K562 (cell line): Measurements from ENCODE around the gene ZFAND2A. TPM values are rescaled to one million over a fixed set of nuclear protein-coding genes. Genes with fewer than 3 reads are reported as not detected.

Experiments used
- ATF1 ChIP-seq, 2 experiments: fragments of 450-650 bp in 1 of 2; IDR thresholded peaks; 2 replicates each; pipeline ENCODE4 v1.6.1; 2016; ENCODE audit warnings: missing compliant biosample characterization in 1 of 2, missing genetic modification characterization in 1 of 2
- ATF2 ChIP-seq: sonication (generic); formaldehyde crosslinking; IDR thresholded peaks from 2 replicates; pipeline ENCODE4 v1.8.1; 2022; ENCODE audit warnings: missing genetic modification reagents
- ATF7 ChIP-seq: fragments of 450-650 bp; IDR thresholded peaks from 2 replicates; pipeline ENCODE4 v1.7.1; 2014; ENCODE audit warnings: mild to moderate bottlenecking, moderate library complexity
- CCNT2 ChIP-seq: IDR thresholded peaks from 2 replicates; pipeline ENCODE4 v1.6.1; 2011; ENCODE audit warnings: borderline replicate concordance, low read depth, mild to moderate bottlenecking, moderate library complexity, mixed read lengths, low read length; ENCODE audit not compliant: insufficient read length; ENCODE audit errors: extremely low read depth
- CEBPB ChIP-seq: fragments of 450-650 bp; IDR thresholded peaks from 2 replicates; pipeline ENCODE4 v1.6.1; 2016; ENCODE audit warnings: missing genetic modification characterization, missing compliant biosample characterization
- DDX20 ChIP-seq: fragments of 450-650 bp; IDR thresholded peaks from 2 replicates; pipeline ENCODE4 v1.6.1; 2016; ENCODE audit warnings: missing genetic modification characterization, low read depth, mild to moderate bottlenecking, missing compliant biosample characterization, moderate library complexity
- EP300 ChIP-seq: IDR thresholded peaks from 2 replicates; pipeline ENCODE4 v1.6.1; 2012; ENCODE audit warnings: low read length, improper control_type of control experiment
- EZH2 ChIP-seq: IDR thresholded peaks from 2 replicates; pipeline ENCODE4 v1.6.1; 2012; ENCODE audit warnings: low read depth, mild to moderate bottlenecking, inconsistent platforms, low read length, borderline replicate concordance
- FOSL1 ChIP-seq: fragments of 200-800 bp; sonication (Bioruptor generic); conservative IDR thresholded peaks from 2 replicates; pipeline ENCODE4 v1.6.1; 2016; ENCODE audit warnings: missing genetic modification characterization, missing compliant biosample characterization
- JUN ChIP-seq, 2 experiments: sonication (generic) in 1 of 2; formaldehyde crosslinking in 1 of 2; IDR thresholded peaks; 2 replicates each; pipeline versions ENCODE4 v1.6.1 to v1.8.0; 2012 to 2022; ENCODE audit warnings: borderline replicate concordance in 2 of 2, mild to moderate bottlenecking in 2 of 2, improper control_type of control experiment in 1 of 2, low read depth in 1 of 2, low read length in 1 of 2, missing genetic modification reagents in 1 of 2
- MCM7 ChIP-seq, 2 experiments: fragments of 450-650 bp; IDR thresholded peaks; 2 replicates each; pipeline ENCODE4 v1.6.1; 2016 to 2018
- MIER1 ChIP-seq: fragments of 450-650 bp; IDR thresholded peaks from 2 replicates; pipeline ENCODE4 v1.6.1; 2016; ENCODE audit warnings: antibody characterized with exemption, mild to moderate bottlenecking, low read depth
- NKRF ChIP-seq: fragments of 450-650 bp; IDR thresholded peaks from 2 replicates; pipeline ENCODE4 v1.6.1; 2016; ENCODE audit warnings: borderline replicate concordance
- RHOXF2B ChIP-seq: fragments of 250-450 bp; sonication (Bioruptor Pico); conservative IDR thresholded peaks from 2 replicates; pipeline ENCODE4 v1.5.1; 2021
- RUNX1 ChIP-seq: sonication (generic); IDR thresholded peaks from 2 replicates; pipeline ENCODE4 v1.6.1; 2016; ENCODE audit warnings: antibody characterized with exemption, low read depth
- SIRT6 ChIP-seq: IDR thresholded peaks from one replicate; pipeline ENCODE4 v1.6.1; 2012; ENCODE audit warnings: low read depth, mild to moderate bottlenecking, control low read depth, inconsistent platforms, low read length, moderate library complexity
- SP1 ChIP-seq: sonication (generic); formaldehyde crosslinking; IDR thresholded peaks from 2 replicates; pipeline ENCODE4 v1.8.1; 2022; ENCODE audit warnings: mild to moderate bottlenecking, missing genetic modification reagents
- TAL1 ChIP-seq: fragments of 450-650 bp; IDR thresholded peaks from 2 replicates; pipeline ENCODE4 v1.6.1; 2016; ENCODE audit warnings: mild to moderate bottlenecking
- TGIF2 ChIP-seq: sonication (generic); formaldehyde crosslinking; IDR thresholded peaks from 2 replicates; pipeline ENCODE4 v1.8.1; 2022; ENCODE audit warnings: mild to moderate bottlenecking, missing genetic modification reagents, moderate library complexity
- ZBTB26 ChIP-seq: fragments of 450-650 bp; formaldehyde crosslinking; IDR thresholded peaks from 2 replicates; pipeline ENCODE4 v1.4.0; 2022; ENCODE audit warnings: missing genetic modification characterization
- ZNF124 ChIP-seq: sonication (generic); formaldehyde crosslinking; IDR thresholded peaks from 2 replicates; pipeline ENCODE4 v1.8.1; 2022; ENCODE audit warnings: missing genetic modification reagents
- ZNF696 ChIP-seq: fragments of 250-450 bp; sonication (Bioruptor Pico); conservative IDR thresholded peaks from 2 replicates; pipeline ENCODE4 v1.4.0; 2020; ENCODE audit warnings: mild to moderate bottlenecking, moderate library complexity
- polyA plus RNA-seq, 8 experiments: library from polyadenylated mRNA; depleted of rRNA in 4 of 8; stranded (reverse) in 5 of 8; unstranded in 3 of 8; fragments of >200 nt; fragmentation: Nextera tagmentation in 2 of 8; fragmentation: Illumina TruSeq in 1 of 8; extraction: Ambion mirVana in 2 of 8; extraction: Trizol in 1 of 8; gene quantifications; 2 replicates each; pipeline versions ENCODE4 v1.2.1 to v1.2.3, GENCODE V29; 2011 to 2014; ENCODE audit warnings: inconsistent platforms in 1 of 8, missing spikeins in 1 of 8
- total RNA-seq, 7 experiments: library from RNA; depleted of rRNA in 6 of 7; stranded (reverse); fragments of >200 nt in 6 of 7; fragmentation: Illumina TruSeq in 2 of 7; extraction: Trizol in 2 of 7; gene quantifications; 2 replicates each; pipeline versions ENCODE4 v1.2.1 to v1.2.3, GENCODE V29; 2011 to 2021; ENCODE audit warnings: low replicate concordance in 1 of 7
- TF ChIP-seq, protein P1 (sequence below), 3 experiments: fragments of 200-800 bp in 1 of 3; sonication (Bioruptor generic) in 1 of 3; sonication (generic) in 1 of 3; formaldehyde crosslinking in 1 of 3; IDR thresholded peaks; 2 replicates each; pipeline versions ENCODE4 v1.6.1 to v1.8.0; 2016 to 2022; ENCODE audit warnings: mild to moderate bottlenecking in 2 of 3, missing compliant biosample characterization in 2 of 3, missing genetic modification characterization in 2 of 3, missing genetic modification reagents in 1 of 3

ZFAND2A gene
- total and polyA plus RNA-seq, 9 of the 15 experiments (the other 6 are each of a cell fraction or from before 2014, with no cell fraction given): 16.8 to 56.8 (median 26.1) TPM

- TF ChIP-seq RHOXF2B: no peak
- TF ChIP-seq FOSL1: 0 out of 2 replicates have a peak, but pooled peaks have one; percentile 15
- TF ChIP-seq CEBPB (tag): peak; percentile 48
- peak; percentile 85; the same call in 1 of the 2 replicates for TF ChIP-seq EZH2
- TF ChIP-seq ATF1 (CRISPR knock-in tag; IDR thresholded peaks at IDR 0.05): no peak
- TF ChIP-seq ATF1 (tag; IDR thresholded peaks at IDR 0.05): 0 out of 2 replicates have a peak, but pooled peaks have one; percentile 15
- no peak for TF ChIP-seq NKRF
- TF ChIP-seq MIER1: no peak
- TF ChIP-seq RUNX1: no peak
- TF ChIP-seq EP300: 0 out of 2 replicates have a peak, but pooled peaks have one; percentile 19
- no peak for TF ChIP-seq TAL1
- no peak for TF ChIP-seq TGIF2
- TF ChIP-seq SP1 (CRISPR knock-in tag): no peak
- no peak for TF ChIP-seq DDX20
- no peak for TF ChIP-seq ZNF696
- TF ChIP-seq, protein P1, sequence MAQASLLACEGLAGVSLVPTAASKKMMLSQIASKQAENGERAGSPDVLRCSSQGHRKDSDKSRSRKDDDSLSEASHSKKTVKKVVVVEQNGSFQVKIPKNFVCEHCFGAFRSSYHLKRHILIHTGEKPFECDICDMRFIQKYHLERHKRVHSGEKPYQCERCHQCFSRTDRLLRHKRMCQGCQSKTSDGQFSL (CRISPR knock-in tag; IDR thresholded peaks at IDR 0.05): no peak
- TF ChIP-seq, protein P1 (tag; IDR thresholded peaks at IDR 0.05): no peak
- TF ChIP-seq JUN (IDR thresholded peaks at IDR 0.05; ENCODE audit: borderline replicate concordance, low read depth, low read length): peak; percentile 55; the same call in 1 of the 2 replicates
- TF ChIP-seq JUN (CRISPR knock-in tag; IDR thresholded peaks at IDR 0.05; ENCODE audit: borderline replicate concordance): no peak
- TF ChIP-seq SIRT6: no peak
- no peak for TF ChIP-seq ZNF124 (CRISPR knock-in tag)
- peak; percentile 93 for TF ChIP-seq ATF7
- peak; percentile 56; the same call in 1 of the 2 replicates for TF ChIP-seq ATF2 (CRISPR knock-in tag)
- no peak for TF ChIP-seq CCNT2
- TF ChIP-seq MCM7 (IDR thresholded peaks at IDR 0.05): no peak
- TF ChIP-seq ZBTB26 (CRISPR knock-in tag): no peak
Measured at GRCh38 chr7:1192171-1192676, 32.2 kb upstream of the ZFAND2A start (continued).
